NCI-H446 (cell line): ENCODE measurements around the gene PBX2.

ENCODE experiments used
- DNase-seq, 2 experiments: peaks; one replicate each; lab custom pipeline; 2025; lab: John Stamatoyannopoulos, UW

Gene PBX2

GRCh38 chr6:32171234-32171633 is 18.8 kb downstream of the PBX2 start:
- DNase-seq, result no peak

DNA sequence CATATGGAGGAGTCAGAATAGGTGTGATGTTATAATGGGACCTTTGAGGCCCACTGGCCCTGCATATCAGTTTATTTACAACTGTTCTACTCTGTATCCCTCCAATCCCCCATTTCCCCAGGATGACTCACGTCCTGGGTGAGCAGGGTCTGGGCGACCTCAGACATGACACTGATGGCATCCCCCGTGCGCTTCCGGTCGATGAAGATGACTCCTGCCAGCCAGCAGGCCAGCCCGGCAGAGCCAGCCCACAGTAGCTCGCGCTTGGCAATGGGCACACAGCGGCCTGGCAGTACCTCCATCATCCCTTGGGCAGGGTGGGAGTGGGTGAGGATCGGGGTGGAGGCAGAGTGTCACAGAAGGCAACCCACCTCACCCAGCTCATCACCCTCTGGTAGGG is 19.7 kb downstream of the PBX2 start:
- no peak for DNase-seq

DNA sequence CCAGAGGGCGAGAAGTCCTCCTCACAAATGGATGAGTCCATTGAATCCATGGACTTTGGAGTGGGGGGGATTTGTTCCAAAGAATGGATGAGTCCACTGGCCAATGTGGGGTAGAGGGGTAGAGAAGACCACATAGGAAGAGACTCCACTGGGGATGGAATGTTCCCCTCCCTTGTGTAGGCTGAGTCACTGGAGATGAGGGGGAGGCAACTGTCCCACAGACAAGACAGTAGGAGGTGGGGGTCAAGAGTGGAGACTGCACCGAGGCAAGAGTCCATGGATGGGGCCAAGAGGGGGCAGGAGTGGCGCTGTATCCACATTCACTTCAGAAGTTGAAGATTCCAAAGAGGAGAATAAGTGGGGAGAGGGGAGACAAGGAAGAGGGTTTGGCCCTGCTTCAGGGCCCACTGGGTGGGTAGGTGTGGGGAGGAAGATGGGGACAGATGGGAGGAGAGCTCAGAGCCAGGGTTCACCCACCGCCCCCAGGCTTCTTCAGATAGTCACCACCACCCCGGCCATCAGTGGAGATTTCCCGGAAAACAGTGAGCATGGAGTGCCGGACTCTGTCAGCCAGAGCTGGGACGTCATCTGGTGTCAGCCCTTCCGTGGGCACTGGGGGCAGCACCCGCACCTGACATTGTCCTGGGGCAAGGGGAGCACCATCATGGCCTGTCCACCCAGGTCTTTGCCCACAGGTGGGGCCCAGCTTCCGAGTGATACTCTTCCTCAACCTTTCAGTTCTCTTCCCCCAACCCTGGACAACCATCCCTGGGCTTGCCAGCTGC is 21.0 kb downstream of the PBX2 start:
- no peak for DNase-seq

- no peak for DNase-seq
Observed at GRCh38 chr6:32168350-32168749, 21.7 kb downstream of the PBX2 start.

DNA sequence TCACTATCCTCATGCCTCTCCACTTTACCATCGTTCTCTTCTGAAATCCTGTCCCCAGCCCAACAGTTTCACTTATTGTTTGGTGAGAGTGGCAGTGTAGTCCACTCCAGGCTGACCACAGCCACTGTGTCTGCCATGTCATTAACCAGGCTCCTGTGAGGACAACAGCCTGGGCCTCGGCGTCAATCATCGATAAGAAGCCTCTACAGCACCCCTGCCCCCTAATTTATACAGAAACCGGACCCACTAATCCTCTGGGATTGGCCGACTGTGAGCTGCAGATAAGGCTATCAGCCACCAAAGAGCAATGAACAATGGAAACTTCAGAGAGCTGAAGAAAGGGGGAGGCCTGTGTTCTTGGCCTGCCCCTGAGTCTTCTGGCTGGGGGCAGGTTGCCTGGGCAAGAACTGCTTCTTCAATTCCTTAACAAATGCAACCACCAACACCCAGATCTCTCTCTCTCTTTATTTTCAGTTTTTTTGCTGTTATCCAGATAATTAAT is 22.2 kb downstream of the PBX2 start:
- no peak for DNase-seq

DNA sequence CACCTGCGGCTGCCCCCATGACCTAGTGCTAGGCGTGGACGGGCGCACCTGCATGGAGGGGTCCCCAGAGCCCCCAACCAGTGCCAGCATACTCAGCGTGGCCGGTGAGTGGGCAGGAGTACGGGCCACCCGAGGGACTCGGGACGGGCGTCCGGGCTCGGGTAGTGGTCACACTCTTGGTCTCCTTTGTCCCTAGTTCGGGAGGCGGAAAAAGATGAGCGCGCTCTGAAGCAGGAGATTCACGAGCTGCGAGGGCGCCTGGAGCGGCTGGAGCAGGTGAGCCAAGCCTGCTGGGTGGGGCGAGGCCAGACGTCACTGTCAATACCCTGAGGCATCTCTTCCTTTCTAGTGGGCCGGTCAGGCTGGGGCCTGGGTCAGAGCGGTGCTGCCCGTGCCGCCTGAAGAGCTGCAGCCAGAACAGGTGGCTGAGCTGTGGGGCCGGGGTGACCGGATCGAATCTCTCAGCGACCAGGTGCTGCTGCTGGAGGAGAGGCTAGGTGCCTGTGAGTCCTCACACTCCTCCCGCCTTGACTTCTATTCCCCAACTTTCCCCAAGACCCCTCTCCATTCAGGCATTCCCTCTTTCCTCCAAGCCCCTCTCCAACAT is 22.7 kb downstream of the PBX2 start:
- DNase-seq, result no peak

DNA sequence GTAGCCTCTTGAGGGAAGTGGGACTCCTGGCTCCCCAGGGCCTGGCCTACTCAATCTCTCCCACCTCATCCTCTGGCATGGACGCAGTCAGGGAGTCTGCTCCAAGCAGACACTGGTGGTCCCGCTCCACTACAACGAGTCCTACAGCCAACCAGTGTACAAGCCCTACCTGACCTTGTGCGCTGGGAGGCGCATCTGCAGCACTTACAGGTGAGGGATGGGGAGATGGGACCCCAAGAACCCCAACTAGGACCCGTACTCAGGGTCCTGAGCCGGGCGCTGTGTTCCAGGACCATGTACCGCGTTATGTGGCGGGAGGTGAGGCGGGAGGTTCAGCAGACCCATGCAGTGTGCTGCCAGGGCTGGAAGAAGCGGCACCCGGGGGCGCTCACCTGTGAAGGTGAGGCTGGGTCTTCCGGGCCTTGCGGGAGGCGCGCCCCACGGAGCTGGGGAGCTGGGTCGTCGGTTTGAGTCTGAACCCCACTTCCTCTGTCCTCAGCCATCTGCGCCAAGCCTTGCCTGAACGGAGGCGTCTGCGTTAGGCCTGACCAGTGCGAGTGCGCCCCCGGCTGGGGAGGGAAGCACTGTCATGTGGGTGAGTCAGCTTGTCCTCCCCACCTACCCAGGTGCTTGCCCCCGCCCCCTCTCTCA is 23.5 kb downstream of the PBX2 start:
- DNase-seq, result no peak

- no peak for DNase-seq
Observed at GRCh38 chr6:32164295-32164694, 25.7 kb downstream of the PBX2 start, which contains the start of gene EGFL8. TSS of gene EGFL8 (plus strand) at chr6:32164595. CDS start at chr6:32166166, 1,571 bp downstream.

- DNase-seq, result no peak
Observed at GRCh38 chr6:32163559-32164258, 26.3 kb downstream of the PBX2 start.

DNA sequence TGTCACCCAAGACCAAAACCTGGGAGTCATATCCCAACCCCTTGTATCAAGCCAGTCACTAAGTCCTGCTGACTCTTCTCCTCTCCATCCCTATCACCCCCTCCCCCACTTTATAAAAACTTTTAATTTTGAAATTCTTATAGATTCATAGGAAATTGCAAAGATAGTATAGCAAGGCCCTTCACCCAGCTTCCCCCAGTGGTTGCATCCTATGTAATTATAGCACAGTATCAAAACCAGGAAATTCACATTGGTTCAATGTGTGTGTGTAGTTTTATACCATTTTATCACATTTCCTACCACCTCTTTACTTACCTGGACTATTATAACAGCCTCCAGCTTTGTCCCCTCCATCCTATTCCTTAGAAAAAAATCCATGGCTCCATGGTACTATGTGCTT is 31.9 kb downstream of the PBX2 start:
- no peak for DNase-seq

- DNase-seq, result no peak
Observed at GRCh38 chr6:32156891-32157290, 33.1 kb downstream of the PBX2 start.

GRCh38 chr6:32154514-32155161 is 35.4 kb downstream of the PBX2 start:
- DNase-seq, result peak in 1 of 2 experiments; percentile 36

GRCh38 chr6:32153564-32154513 is 36.2 kb downstream of the PBX2 start, which contains the start of gene PPT2:
TSS of gene PPT2 (plus strand) at chr6:32154141. CDS start at chr6:32154595, 454 bp downstream.
- peak; percentile 86 to 88 for DNase-seq

DNA sequence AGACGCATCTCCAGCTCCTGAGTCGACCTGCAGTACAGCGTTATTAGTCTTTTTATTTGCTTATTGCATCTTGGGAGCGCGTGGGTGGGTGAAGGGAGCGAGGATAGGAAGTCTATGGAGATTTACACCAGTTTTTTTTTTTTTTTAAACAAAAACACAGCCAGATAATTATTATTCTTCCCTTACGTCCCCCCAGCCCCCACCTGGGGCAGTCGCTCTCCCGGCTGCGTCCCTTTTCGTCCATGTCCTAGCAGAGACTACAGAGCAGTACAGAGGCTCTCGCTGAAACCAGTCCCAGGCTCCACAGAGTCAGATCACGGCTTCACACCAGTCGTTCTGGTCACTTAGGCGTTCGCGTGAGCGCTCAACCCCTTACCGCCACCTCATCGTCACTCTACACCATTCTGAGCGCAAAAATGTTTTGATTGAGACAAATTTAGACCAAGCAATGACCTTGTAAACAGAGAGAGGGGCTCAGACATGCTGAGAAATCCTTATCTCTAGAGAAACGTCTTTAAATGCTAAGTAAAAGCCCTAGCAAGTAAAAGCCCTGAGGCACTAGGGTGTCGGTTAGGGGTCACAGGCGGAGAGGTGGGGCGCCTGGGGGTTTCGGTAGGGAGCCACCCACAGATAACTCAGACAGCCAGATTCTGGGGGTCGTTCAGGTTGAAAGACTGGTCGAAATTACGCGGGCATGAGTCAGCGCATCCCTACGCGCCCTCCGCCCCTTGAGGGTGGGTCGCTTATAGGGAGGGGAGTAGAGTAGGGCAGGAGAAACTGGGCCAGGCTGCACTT is 37.0 kb downstream of the PBX2 start:
- no peak for DNase-seq

DNA sequence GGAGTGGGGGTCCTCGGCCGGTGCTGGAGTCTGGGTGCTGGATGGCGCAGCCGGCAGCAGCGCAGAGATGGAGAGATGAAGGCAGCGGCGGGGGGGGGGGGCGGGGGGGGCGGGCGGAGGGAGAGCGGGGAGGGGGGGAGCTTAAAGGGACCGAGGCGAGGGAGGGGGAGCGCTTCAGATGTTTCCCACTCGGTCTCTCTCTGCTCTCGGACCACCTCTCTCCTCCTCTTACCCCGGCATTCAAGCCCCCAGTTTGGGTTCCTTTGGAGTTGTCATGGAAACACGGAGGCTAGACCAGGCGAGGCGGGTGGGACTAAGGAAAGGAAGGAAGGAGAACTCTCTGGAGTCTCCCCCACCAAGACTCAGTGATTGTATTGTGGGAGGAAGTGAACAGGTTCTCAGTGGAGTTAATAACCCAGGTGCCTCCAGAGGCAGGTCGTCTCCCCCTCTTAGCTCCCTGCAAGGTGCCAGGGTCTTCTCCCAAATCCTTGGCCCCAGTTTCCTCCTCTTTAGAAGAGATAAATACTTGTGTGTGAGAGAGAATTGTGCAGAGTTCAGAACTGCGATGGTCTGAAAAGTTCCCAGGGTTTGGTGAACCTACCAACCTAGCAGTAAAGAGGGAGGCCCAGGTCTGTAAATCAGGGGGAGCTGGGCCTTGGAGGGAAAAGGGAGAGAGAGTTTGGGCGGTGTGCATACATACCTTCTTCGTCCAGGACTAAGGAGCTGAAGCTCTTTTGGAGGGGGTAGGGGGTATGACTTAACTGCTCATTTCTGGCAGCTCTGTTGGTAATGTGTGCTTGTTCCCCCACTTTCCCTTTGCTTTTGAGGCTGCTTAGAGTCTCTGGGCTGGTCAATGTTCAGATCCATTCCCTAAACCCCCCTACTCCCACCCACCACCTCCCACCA is 37.9 kb downstream of the PBX2 start, which contains the start of gene PRRT1:
Gene PRRT1 (minus strand): TSS at position 77 of the 906 bp plus-strand sequence. CDS start 112 bp downstream, outside the sequence.
- DNase-seq, result no peak

- peak; percentile 53 to 61 for DNase-seq
Observed at GRCh38 chr6:32151181-32151862, 38.7 kb downstream of the PBX2 start.

GRCh38 chr6:32149932-32150870 is 39.8 kb downstream of the PBX2 start:
- DNase-seq, result no peak
